Fibroblast of the conjunctiva (primary cell): ENCODE data around the gene BMP3.

ENCODE experiments used
- DNase-seq: peaks from one replicate; pipeline ENCODE4 v3.0.0-alpha.2; 2010; ENCODE audit warnings: low read depth

Gene BMP3

DNA sequence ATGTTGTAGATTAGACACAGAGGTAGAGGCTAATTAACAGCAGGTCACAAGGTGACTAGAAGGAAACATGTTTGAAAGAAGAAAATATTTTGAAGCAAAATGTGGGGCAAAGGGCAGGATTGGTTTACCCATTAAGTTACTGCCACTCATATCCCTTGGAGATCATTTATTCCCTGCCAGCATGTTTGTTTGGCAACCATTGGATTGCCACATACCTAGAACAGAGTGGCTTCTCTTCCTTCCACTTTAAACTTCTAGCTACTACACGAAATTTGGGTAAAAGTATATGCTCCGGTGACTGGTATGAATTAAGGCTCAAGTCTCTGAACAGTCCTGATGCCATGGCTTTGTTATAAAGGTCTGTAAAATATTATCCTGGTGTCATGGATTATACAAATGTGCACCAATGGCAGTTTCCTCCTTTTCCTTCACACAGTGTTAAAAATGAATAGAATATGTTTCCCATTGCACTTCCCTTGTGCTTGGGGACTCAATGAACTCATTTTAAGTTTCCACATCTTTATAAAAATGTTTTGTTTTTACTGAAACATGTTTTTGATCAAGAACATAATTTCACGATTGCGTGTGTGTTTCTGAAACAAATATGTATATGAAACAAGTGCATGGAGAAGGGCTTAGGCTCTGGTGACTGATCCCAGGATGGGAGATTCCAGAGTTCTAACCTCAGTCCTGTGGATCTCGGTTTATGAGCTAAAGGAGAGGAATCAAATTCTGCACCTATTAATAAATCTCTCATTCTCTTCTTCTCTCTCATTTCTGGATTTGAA lies 12.3 kb downstream of the BMP3 start:
- no peak for DNase-seq

DNA sequence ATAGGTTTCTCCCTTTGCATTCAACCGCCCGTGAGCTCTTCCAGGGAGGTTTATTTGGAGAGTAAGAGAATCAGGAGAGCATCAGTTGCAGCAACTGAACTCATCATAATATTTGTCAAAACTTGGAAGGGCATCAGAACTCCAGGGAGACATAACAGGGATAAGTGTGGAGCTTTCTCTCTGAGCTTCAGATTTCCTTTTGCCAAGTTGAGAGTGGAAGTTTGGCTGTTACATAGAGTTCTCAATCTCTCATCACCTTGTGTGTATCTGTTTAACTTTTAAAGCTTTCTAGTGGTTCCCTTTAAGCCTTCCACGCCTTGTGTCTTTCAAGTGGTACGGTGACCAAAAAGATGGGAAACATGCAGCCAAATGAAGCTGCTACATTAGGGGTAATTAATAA lies 18.8 kb downstream of the BMP3 start:
- no peak for DNase-seq

DNA sequence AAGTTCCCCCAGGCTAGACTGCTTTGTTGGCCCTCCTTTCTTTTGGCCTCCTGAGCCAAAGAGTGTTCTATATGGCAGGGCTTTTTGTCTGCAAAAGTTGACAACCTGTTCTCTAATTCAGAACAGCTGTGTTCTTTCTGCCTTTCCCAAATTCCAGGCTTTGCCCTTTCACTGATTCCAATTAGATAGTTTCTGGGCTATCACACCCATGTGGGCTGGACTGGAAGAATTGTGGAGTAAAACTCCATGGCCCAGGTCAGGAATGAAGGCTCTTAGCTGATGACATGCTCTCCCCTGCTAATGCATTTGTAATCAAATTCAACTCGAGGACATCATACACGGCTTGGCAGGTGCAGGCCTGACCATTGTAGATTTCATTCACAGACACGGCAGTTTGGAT lies 19.4 kb downstream of the BMP3 start:
- no peak for DNase-seq

DNA sequence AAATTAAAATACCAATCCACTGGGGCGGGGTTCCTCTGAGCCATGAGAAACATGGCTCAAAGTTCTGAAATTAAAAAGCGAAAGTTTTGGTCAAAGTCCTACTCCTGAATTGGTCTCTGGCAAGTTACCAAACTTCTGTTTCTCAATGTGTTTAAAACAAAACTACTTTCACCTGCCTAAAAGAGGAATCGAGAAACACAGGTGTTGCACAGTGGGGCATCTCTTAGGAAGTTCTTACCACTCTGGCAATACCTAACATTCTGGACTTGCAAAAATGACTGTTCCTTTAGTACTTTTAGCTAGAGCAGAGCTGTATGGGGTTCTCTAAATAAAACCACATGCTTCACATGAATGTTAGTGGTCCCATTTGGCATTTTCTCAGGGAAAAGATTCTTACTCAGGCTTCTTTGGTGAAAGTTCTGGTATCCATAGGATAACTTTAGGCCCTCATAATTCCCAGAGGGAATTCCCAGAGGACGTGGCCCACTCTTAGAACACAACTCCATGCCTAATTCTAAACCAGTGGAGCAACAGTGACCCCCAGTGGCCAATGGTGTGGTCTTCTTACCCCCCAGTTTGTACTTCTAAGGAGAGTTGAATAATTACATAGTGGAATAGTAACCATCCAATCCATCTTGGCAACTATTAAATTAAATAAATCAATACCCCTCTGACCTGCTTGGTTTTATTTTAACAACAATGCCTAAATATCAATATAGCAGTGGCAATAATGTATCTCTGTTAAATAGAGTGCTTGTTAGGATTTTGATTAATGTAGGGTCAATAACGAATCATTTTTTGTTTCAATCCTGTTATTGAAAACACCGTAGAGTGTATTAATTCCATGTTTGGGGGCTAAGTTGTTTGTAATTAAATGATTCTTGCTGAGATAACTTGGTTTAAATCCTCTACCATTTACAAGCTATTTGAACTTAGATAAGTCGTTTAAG lies 21.9 kb downstream of the BMP3 start:
- DNase-seq, result peak; percentile 37

DNA sequence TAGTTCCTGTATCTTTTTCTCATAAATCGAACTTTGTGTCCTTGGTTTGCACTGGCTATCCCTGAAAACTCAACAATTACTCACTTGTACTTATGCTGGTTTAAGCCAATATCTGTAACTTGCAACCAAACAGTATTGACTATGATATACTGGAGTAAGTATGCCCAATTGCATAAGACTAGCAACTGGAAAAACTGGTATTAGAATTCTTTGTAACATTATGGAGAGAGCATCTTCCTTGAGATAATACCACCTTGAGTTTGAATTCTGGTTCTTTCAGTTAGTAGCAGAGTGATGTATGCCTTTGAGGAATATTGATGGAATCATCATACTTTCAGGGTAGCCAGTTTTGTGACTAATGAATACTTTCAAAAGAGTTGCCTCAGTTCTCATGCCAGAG lies 28.1 kb downstream of the BMP3 start:
- no peak for DNase-seq

DNA sequence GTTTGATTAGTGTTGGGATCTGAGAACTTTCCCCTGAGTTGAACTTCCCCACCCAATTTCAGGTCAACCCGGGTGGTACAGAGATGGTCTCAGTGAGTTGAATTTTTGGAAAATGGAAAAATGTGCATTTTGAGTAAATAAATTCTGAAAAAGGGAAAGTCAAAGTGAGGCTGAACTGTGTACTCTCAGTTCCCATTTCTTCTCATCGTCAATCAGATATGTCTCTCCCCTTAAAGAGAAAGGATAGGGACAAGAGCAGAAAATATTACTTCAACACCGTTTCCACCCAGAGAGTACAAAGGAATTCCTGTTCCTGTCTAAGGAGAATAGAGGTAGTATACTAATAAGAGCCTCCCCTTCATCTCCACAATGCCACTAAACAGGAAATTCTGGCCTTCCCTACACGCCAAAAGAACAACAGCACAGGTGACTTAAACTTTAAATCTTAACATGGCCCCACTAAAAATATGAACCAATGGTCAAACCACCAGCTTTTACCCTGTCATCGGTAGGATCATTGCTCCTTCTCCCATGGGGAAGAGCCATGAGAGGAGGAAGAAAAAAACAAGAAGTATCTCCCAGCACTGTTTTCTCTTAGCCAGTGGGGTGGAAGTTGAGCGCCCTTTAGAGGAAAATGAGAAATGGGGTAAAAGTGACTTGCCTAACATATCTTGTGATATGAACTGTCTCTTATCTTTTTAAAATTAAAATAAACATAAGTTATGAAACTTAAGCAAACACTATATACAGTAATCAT lies 30.3 kb downstream of the BMP3 start:
- no peak for DNase-seq

DNA sequence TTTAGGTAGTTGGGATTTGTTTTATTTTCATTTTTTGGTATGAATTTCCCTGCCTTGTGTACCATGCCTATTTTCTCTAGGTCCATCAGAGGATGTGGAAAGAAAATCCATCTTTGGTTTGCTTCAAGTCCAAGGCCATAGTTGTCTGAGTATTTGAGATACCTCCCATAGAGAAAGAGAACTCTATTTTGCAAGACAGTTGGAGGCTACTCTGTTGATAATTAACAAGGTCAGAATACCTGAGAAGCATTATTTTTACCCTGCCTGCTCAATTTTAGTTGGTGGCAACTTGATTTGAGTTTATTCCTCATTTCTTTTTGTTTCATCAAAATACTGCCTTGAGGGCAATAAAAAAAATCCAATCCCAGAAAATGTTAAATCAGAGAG lies 30.8 kb downstream of the BMP3 start:
- DNase-seq, result no peak

DNA sequence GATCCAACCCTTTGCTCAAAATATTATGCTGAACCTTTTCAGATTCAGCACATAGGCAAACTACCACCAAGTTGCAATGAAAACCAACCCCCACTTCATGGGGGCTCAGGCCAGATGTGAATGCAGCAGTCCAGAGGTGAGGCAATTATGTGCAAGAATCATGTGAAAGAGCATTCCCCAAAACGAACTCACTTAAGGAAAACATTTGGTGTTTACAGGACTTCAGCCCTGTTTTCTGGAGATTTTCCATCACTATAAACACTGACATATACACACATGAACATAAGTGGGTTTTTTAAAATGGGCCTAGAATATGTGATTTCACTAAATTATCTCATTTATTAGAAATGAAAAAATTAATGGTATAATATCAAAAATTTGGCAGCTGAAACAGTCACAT lies 31.5 kb downstream of the BMP3 start:
- no peak for DNase-seq

DNA sequence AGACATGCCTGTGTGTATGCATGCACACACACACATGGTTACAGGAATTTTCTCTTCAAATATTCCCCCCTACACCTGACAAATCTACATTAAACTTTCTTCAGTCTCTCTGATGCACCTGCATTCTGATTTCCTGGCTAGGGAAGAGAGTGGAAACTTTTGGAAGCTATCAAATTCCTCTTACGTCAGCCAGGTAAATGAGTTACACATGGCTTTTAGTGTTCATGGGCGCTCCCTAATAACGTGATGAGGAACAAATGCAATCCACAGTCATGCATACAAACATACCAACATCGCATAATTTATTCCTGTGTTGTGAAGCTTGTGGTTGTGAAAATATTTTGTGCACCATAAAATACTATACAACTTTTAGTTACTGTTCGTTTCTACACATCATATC lies 34.9 kb downstream of the BMP3 start:
- no peak for DNase-seq

DNA sequence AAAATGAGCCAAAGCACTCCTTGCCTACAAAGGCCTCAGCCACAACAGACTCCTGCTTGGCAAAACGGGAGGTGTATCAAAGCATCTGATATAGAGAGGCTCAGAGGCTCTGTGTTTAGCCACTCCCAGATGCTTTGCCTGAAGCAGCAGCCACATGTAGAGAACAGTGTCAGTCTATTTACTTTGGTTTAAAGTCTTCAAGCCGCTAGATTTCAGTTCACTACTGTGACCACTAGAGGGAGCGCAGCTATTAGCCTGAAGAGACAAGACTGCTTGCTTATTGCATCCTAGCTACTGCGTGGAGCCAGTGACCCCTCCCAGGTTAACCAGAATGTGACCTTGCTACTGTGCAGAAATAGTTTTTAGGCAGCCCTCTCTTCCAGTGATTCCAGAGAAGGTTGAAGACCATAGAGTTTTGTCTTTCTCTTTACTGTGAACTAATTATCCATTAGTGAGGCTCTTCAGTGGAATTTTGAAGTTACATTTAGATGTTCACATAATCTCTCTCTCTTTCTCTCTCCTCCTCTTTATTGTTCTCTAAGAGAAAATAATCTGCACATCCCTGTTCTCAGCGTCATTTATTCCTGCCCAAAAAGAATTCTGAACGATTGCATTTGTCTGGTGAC lies 39.3 kb downstream of the BMP3 start:
- DNase-seq, result peak; percentile 89

DNA sequence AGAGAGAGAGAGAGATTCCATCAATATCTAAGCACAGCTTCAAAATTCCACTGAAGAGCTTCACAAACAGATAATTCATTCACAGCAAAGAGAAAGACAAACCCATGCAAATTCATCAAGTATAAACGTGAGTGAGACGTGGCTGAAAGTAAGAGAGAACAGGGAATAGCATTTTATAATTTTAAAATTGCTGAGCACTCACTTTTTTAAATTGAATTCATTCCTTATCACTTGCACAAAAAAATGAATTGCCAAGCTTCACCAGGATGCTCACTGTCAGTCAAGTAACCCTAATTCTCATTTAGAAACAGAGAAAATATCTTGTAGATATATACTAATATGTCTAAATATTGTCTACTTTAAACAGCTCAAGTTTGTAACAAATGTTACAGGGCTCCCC lies 40.5 kb downstream of the BMP3 start:
- no peak for DNase-seq

DNA sequence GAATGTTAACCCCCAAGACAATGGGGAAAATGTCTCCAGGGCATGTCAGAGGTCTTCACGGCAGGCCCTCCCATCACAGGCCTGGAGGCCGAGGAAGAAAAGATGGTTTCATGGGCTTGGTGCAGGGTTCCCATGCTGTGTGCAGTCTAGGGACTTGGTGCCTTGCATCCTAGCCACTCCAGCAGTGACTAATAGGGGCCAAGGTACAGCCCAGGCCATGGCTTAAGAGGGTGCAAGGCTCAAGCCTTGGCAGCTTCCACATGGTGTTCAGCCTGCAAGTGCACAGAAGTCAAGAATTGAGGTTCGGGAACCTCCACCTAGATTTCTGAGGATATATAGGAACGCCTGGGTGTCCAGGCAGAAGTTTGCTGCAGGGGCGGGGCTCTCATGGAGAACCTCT lies 50.6 kb downstream of the BMP3 start:
- DNase-seq, result no peak

DNA sequence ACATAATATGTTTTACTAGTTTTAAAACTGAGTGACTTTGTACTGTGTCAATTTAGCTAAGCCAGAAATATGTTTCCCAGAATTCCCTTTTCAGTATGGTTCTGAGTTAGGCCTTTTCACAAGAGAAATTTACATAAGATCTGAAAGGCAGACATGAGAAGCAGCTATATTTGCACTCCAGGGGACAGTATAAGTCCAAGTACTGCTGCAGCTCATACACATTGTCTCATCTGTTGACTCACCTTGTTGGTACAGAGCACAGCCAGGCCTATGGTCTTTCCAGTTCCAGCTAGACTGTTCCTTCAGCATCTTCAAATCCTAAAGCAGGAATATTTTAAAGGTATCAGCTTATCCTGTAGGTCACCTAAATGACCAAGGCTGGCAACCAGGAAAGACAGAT lies 53.5 kb downstream of the BMP3 start:
- no peak for DNase-seq

DNA sequence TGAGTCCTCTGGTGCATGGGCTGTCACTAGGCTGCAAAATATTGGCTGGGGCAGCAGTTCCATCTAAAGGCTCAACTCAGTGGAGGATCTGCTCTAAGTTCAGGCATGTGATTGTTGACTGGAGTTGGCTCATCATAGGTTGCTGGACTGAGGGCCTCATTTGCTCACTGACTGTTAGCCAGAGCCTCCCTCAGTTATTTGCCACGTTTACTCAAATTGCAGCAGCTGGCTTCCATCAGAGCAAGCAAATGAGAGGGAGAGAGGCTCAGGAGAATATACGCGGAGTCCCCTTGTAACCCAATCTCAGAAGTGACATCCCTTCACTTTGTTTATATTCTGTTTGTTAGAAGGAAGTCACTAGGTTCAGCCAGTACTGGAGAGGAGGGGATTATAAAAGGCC lies 54.1 kb downstream of the BMP3 start:
- no peak for DNase-seq

DNA sequence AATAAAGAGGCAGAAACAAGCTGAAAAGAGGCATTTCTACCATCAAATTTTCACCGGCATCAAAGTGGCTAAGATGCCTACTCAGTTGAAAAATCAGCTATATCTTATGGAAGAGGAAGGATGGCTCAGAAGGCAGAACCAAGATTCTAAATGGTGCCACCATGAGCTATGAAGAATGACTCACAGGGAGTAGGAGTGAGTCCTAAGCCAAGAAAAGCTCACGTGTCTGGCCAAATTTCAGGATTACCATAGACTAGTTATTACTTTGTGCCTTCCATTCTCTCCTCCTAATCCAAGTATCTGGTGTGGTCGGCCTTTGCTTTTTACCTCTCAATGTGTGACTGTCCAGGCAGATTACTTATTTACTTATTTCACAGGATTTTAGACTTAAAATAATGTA lies 54.8 kb downstream of the BMP3 start:
- no peak for DNase-seq

DNA sequence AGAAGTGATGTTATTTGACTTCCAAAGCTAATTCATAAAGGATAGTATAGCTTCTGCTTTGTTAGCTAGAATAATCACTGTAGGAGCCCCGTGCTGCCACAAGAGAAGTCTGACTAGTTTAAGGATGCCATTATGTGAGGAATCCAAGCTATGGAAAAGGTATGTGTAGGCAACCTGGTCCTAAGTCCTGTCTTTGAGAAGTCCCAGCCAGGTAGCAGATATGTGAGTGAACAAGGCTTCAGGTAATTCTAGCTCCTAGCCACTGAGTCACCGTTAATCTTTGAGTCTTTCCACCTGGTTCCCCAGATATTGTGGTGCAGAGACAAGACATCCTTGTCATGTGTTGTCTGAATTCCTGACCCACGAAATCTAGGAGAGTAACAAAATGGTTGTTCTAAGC lies 55.5 kb downstream of the BMP3 start:
- no peak for DNase-seq

DNA sequence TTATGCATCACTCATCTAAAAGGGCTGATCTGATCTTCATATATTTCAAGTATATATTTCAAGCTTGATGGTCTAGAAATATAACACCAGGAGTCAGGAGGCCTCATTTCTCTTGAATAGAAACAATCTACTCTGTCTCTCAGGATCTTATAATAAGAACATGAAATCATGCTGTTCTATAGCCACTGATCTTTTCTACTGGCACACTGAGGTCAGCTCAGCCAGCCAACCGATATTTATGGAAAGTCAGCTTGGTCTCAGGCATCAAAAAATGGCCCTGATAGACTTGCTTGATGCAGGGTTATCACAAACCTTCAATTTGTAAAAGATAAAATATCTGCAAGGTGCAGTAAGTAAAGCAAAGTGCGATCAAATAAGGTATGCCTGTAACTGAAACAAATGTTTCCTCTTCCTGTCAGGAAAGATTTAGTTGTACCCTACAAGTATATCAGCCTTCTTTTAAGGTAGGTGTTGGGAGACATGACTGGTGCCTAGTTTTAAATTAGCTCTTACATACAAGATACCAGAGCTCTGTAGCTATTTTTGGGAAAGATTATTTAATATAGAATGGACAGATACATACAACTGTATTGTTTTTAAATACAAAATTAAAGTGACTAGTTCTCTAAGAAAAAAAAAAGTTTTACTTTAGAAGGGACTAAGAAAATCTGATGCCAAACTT lies 63.4 kb downstream of the BMP3 start:
- DNase-seq, result no peak

DNA sequence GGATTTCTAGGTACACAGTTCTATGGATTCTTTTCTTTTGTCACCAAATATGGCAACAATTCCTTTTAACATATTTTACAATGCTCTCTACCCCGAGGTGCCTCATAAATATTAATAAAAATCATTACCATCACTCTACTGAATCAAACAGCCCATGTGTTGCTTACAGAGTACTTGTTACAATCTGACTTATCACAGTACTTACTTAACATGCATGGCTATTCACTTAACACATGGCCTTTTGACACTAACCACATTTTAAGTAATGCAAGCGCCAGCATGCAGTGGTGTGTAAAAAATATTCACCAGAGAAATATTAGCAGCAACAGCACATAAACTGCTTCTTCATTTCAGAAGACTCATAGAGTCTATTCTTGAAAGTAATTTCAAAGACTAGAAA lies 64.9 kb downstream of the BMP3 start:
- DNase-seq, result no peak

DNA sequence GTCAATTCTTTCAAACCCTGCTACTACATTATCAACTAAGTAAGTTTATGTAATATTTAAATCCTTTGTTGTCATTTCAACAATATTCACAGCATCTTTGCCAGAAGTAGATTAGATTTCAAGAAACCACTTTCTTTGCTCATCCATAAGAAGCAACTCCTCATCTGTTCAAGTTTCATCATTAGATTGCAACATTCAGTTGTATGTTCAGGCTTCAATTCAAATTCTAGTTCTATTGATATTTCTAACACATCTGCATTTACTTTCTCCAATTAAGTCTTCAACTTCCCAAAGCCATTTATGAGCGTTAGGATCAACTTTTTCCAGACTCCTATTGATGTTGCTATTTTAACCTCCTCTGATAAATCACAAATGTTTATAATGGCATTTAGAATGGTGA lies 66.1 kb downstream of the BMP3 start:
- peak; percentile 68 for DNase-seq

DNA sequence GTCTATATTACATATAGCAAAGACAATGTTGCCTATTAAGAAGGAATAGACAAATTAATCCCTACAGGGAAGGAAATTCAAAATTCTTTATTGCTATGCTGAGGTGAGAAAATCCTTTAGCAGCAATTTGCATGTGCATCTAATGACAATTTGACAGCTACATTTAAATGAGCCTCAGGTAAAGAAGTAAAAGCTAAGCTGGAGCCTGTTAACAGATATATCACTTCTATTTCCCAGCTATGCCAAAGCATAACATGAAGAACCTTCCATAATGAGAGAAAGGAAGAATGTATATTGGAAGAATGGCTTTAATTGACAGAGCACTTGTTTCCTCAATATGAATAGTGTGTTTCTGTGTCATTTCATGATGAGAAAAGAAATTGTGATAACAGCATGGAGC lies 71.6 kb downstream of the BMP3 start:
- no peak for DNase-seq

DNA sequence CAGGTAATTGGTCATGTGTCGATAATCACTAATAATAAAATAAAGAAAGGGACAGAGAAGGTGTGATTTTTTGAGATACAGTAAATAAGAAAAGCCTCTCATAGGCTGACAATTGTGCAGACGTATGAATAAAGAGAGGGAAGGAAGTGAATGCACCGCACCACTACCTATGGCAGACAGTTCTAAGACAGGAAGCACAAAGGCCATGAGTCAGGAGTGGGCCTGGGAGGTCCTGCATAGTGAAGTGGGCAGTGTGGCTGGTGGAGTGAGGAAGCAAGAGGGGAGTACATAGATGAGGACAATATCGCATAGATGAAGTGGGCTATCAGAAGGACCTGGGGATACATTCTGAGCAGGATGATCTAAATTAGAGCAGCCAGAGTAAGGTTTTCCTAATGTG lies 75.6 kb downstream of the BMP3 start:
- DNase-seq, result no peak
